GM21723 (cell line): ENCODE measurements around the gene LRFN2.

Experiments
- ATAC-seq: cut with Tn5 transposase; IDR thresholded peaks from one replicate; pipeline ENCODE4 v1.9.1; 2021; ENCODE audit warnings: mild to moderate bottlenecking, moderate library complexity; ENCODE audit not compliant: unreplicated experiment

Gene LRFN2

DNA sequence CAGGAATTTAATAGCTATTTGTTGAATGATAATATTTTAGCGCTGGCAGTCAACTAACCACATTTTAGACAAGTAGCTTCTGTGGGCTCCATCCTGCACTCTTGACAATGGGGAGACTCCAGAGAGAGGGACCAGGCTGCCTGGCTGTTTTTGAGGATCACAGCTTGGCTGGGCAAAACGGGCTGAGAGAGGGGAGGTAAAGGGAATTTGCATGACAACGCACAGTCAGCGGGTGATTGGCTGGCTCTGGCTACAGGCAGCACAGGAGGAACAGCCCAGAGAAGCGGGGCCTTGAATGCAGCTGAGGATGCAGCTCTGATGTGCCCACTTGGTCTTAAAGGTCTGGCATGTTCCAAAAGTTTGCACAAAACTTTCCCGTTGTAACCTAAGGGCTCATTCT, 41.2 kb downstream of the LRFN2 start:
- ATAC-seq: no peak

GRCh38 chr6:40543776-40544175, 43.4 kb downstream of the LRFN2 start:
- ATAC-seq: no peak

DNA sequence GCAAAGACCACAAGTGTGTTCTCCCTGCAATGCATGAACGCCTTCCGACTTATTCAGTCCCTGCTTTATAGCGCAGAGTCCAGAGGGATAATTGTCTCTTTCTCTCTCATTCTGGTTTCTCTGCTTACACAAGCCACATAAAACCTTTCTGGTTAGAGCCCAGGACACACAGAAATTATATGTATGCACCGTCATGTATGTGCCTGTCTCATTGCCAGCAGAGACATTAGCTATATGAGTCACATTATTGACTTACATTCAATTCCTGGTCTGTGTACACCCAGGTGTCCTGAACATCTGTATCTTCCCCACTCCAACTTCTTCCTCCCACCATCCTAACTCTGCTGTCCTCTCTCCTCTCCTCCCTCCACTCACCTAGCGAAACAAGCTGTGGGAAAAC, 44.0 kb downstream of the LRFN2 start:
- ATAC-seq: no peak

DNA sequence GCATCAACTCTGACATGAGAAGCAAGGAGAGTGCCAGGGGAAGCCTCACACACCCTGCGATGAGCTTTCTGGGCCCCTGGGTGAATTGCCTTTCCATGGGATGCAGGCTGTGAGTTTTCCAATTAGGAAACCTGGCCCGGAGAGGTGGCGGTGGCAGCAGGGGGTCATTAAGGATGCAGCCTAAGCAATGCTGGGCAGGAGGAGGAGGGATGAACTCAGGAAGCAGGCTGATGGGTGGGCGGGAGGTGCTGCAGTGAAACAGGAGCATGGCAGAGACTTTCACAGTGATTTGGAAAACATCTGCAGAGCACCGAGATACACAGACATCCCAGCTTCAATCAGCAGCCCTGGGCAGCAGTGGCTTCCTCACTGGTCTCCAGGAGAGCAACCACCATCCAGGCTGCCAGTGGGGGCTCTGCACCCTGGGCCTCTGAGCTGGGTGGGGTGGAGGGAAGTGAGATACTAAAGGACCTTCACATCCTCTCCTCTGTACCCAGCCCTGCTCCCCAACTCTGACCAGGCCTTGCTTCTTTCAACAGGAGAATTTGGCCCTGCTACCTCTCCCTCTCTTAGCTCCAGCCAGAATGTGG, 44.9 kb downstream of the LRFN2 start:
- no peak for ATAC-seq

- ATAC-seq: no peak
Observed at GRCh38 chr6:40541556-40542174, 45.5 kb downstream of the LRFN2 start.

DNA sequence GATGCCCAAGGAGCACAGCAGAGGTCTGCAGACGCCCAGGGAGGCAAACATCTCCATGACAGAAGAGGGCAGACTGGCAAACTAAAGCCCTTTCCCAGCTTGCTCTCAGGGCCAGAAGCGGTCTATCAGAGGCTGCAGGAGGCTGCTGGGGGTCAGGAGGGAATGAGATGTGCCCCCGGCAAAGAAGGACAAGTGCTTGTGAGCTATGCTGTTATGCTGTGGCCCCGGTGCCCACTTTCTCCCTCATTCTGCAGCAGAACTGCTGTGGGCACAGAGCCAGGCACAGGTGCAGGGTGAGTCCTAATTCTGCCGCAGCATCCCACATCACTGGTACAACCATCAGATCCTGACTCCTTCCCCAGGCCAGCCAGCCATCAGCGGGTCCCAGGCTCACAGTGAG, 46.4 kb downstream of the LRFN2 start:
- no peak for ATAC-seq

GRCh38 chr6:40539853-40540252, 47.3 kb downstream of the LRFN2 start:
- ATAC-seq: no peak

GRCh38 chr6:40538556-40538955, 48.6 kb downstream of the LRFN2 start:
- ATAC-seq: no peak

DNA sequence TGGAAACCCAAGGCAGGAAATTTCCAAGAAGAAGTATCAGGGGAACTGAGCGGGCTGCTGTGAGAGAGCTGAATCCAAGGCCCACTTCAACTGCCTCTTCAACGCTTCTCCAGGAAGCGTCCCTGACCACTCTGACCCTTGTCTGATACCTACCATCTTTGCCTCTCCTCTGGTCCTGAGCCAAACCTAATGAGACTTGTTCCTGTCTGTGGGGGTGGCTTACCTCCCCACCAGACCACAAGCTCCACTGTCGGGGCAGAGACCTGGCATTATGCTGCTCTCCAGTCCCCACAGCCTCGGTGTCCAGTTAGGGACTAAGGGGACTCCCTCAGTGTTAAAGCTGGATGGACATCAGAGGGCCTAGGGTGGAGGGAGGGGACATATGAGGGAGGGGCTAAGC, 49.7 kb downstream of the LRFN2 start:
- no peak for ATAC-seq

GRCh38 chr6:40536442-40536841, 50.7 kb downstream of the LRFN2 start:
- no peak for ATAC-seq

- ATAC-seq: no peak
Observed at GRCh38 chr6:40535819-40536380, 51.3 kb downstream of the LRFN2 start.

GRCh38 chr6:40535110-40535818, 51.9 kb downstream of the LRFN2 start:
- no peak for ATAC-seq

GRCh38 chr6:40532349-40533000, 54.7 kb downstream of the LRFN2 start:
- no peak for ATAC-seq

GRCh38 chr6:40529919-40530318, 57.2 kb downstream of the LRFN2 start:
- ATAC-seq: no peak

GRCh38 chr6:40529040-40529439, 58.1 kb downstream of the LRFN2 start:
- ATAC-seq: no peak

- no peak for ATAC-seq
Observed at GRCh38 chr6:40528051-40528450, 59.1 kb downstream of the LRFN2 start.

DNA sequence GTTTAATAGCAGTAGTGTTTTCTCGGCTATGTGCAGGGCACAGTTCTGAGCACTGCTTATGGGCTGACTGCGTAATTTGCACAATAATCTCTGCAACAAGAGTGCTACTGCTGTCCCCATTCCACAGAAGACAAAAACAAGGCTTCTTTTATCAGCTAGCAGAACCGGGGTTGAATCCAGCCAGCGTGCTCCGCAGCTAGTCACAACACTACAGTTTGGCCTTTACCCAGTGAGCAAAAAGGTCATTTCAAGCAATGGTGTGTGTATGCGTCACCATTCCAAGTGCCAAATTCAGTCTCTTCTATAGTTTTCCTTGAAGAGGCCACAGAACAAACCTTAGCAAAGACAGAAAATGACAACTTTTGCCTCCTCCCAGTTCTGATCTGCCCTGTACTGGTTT, 61.1 kb downstream of the LRFN2 start:
- no peak for ATAC-seq

DNA sequence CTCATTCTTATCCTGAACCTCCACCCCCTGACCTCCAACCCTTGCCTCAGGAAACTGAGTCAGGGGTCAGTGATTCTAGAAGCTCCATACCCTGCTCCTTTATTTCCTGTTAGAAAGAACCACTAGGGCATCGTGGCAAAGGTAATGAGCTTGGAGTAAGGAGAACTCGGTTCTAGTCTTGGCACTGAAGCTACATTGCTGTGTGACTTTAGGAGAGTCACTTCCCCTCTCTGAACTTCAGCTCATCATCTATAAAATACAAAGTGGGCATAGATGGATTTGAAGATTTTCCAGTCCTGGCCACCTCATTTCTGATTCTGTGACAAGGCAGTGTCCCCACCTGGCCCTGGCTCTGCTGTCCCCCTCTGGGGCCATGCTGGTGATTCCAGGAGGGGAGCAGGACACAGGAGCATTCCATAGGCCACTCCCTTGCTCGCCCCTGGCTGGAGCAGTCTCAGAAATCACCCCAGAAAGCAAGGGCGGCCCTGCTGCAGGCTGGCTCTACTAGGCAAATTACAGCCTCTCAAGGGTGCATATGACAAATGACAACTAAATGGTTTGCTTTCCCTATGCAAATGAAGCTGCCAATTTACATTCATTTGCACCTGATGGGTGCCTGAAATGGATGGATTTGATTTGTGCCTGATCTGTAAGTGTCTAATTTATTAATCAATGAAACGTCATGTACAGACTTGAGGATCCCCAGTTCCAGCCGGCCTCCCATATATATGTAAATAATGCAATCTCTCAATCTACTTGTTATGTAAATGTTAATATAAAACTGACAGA, 62.2 kb downstream of the LRFN2 start:
- no peak for ATAC-seq

DNA sequence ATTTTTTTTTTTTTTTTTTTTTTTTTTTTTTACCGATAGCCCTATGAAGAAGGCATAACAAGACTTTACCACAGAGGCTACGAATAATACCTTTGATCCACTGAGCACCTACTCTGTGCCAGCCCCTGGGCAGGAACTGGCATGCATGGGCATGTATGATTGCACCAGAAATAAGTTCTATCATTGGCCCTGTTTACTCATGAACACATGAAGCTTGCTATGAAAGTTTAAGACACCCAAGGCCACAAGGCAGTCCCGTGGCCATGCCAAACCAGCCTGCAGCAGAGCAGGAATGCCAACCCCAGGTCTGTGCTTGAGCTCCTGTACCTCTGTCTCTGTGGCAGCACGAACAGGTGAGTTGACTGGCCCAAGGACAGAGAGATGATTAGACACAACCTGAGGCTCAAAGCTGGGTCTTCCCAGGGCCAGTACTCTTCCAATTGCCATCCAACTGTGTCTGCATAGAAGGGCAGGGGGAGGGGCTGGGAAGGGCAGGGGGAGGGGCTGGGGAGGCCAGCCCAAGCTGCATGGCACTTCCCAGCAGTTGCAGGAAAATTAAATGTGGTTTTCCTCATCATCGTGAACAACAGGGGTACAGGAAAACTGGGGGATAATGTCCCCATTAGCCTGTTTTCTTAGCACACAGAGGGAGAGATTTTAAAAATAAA, 63.5 kb downstream of the LRFN2 start:
- no peak for ATAC-seq

DNA sequence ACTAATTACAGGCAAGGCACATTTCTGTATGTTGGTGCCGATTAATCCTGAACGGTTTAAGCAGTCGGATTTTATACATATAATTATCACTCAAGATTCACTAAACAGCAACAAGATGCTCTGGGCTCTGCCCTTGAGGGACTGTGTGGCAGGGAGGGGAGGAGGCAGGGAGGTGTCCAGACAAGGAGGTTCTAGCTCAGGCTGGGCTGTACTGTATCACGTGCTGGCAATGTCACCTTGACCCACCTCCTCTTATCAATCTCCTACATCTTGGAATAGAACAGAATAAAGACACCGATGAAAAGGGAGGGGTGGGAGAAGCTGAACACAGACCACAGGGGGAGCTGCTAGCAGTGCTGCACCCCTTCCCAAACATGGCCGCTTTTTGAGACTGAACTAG, 65.7 kb downstream of the LRFN2 start:
- ATAC-seq: no peak
